Endothelial cell of umbilical vein (primary cell): ENCODE data around the gene SPNS1. TPM values are rescaled to one million over a fixed set of nuclear protein-coding genes. Genes with fewer than 3 reads are reported as not detected.

Source experiments
- BruUV-seq: library from RNA; stranded (reverse); fragments of 400-500 nt; replicated peaks from 2 replicates; lab custom pipeline; 2021; lab: Mats Ljungman, UMichigan
- CTCF ChIA-PET: fragments of 300-600, 350-600 bp; sonication (Branson Sonifier 250); formaldehyde crosslinking; loops from one replicate; lab custom pipeline; 2021; ENCODE audit warnings: antibody characterized with exemption, inconsistent platforms; lab: Charles Lee
- POLR2A ChIA-PET: fragments of 300-600, 350-600 bp; sonication (Branson Sonifier 250); formaldehyde crosslinking; loops from one replicate; lab custom pipeline; 2021; ENCODE audit warnings: antibody characterized with exemption, inconsistent platforms; lab: Charles Lee
- DNase-seq: peaks from one replicate; pipeline ENCODE4 v3.0.0-alpha.2; 2011; ENCODE audit warnings: low read depth, low spot score
- FAIRE-seq: peaks from 2 replicates; lab custom pipeline; 2011; peaks lifted over from hg19 to GRCh38; lab: Jason Lieb, UNC
- H2AFZ ChIP-seq: 2 replicates; pipeline ENCODE4 v1.6.0; 2012; ENCODE audit warnings: low read depth, low read length, control low read depth, inconsistent platforms
- H3K27ac ChIP-seq: 2 replicates; pipeline ENCODE4 v1.5.1; 2011; ENCODE audit warnings: low read depth, mild to moderate bottlenecking, control low read depth, low read length, moderate library complexity; ENCODE audit not compliant: insufficient read depth
- H3K27me3 ChIP-seq, 2 experiments: 2 replicates each; pipeline versions ENCODE4 v1.6.0 to v1.6.1; 2011; ENCODE audit warnings: low read length in 2 of 2, mixed read lengths in 1 of 2; ENCODE audit not compliant: control insufficient read depth in 2 of 2, insufficient read depth in 2 of 2
- H3K36me3 ChIP-seq, 2 experiments: 2 replicates in 1 of 2; 3 replicates in 1 of 2; pipeline ENCODE4 v1.5.1; 2011; ENCODE audit warnings: low read length in 2 of 2, mild to moderate bottlenecking in 1 of 2, moderate library complexity in 1 of 2; ENCODE audit not compliant: control insufficient read depth in 2 of 2, insufficient read depth in 2 of 2; ENCODE audit errors: extremely low read depth in 1 of 2
- H3K4me1 ChIP-seq: 3 replicates; pipeline ENCODE4 v1.5.1; 2011; ENCODE audit warnings: mild to moderate bottlenecking, low read length; ENCODE audit not compliant: control insufficient read depth, insufficient read depth; ENCODE audit errors: extremely low read depth
- H3K4me2 ChIP-seq: 2 replicates; pipeline ENCODE4 v1.6.1; 2011; ENCODE audit warnings: low read length, control low read depth, mixed read lengths; ENCODE audit not compliant: insufficient read depth
- H3K4me3 ChIP-seq, 3 experiments: fragments of 200-600 bp in 1 of 3; sonication (generic), shearing (Covaris generic) in 1 of 3; replicated peaks in 1 of 3; 2 replicates each; pipeline ENCODE4 v1.5.1; 2011 to 2016; ENCODE audit warnings: control low read depth in 3 of 3, low read length in 3 of 3, mild to moderate bottlenecking in 2 of 3, inconsistent platforms in 1 of 3, low read depth in 1 of 3, moderate library complexity in 1 of 3; ENCODE audit not compliant: insufficient read depth in 1 of 3
- H3K79me2 ChIP-seq: 2 replicates; pipeline ENCODE4 v1.6.0; 2012; ENCODE audit warnings: low read length, inconsistent platforms; ENCODE audit not compliant: control insufficient read depth, insufficient read depth
- H3K9ac ChIP-seq: replicated peaks from 2 replicates; pipeline ENCODE3; 2011; ENCODE audit warnings: low read length, control low read depth; ENCODE audit not compliant: insufficient read depth; ENCODE audit errors: extremely low read depth
- H3K9me1 ChIP-seq: replicated peaks from 3 replicates; pipeline ENCODE4 v1.6.0; 2011; ENCODE audit warnings: mild to moderate bottlenecking, low read length; ENCODE audit not compliant: control insufficient read depth, insufficient read depth; ENCODE audit errors: extremely low read depth
- H3K9me3 ChIP-seq: replicated peaks from 2 replicates; pipeline ENCODE4 v1.5.1; 2012; ENCODE audit warnings: low read length, inconsistent platforms; ENCODE audit not compliant: control insufficient read depth, insufficient read depth
- H4K20me1 ChIP-seq: replicated peaks from 2 replicates; pipeline ENCODE3; 2011; ENCODE audit warnings: mild to moderate bottlenecking, low read length; ENCODE audit not compliant: control insufficient read depth, insufficient read depth; ENCODE audit errors: extremely low read depth
- CTCF ChIP-seq, 2 donors: IDR thresholded peaks; 1 replicate in 1 of 2; 2 replicates in 1 of 2; pipeline ENCODE4 v1.5.1; 2011; ENCODE audit warnings: low read length in 2 of 2, mild to moderate bottlenecking in 2 of 2, moderate library complexity in 2 of 2, control low read depth in 1 of 2, inconsistent platforms in 1 of 2, low read depth in 1 of 2; ENCODE audit not compliant: insufficient read depth in 1 of 2; ENCODE audit errors: extremely low read depth in 1 of 2
- GATA2 ChIP-seq: IDR thresholded peaks from 2 replicates; pipeline ENCODE4 v1.7.0; 2011; ENCODE audit warnings: low read depth, mild to moderate bottlenecking, moderate library complexity, mixed read lengths, low read length; ENCODE audit not compliant: insufficient read length, insufficient read depth
- JUN ChIP-seq: IDR thresholded peaks from 2 replicates; pipeline ENCODE4 v1.6.1; 2011; ENCODE audit warnings: borderline replicate concordance, low read depth; ENCODE audit not compliant: insufficient read length, insufficient read depth
- MYC ChIP-seq: IDR thresholded peaks from one replicate; pipeline ENCODE4 v1.6.1; 2011; ENCODE audit warnings: mild to moderate bottlenecking, low read depth, low read length
- POLR2A ChIP-seq: IDR thresholded peaks from 2 replicates; pipeline ENCODE4 v1.6.1; 2012; ENCODE audit warnings: low read depth, mild to moderate bottlenecking, control low read depth, low read length
- POLR2AphosphoS5 ChIP-seq: IDR thresholded peaks from 2 replicates; pipeline ENCODE4 v1.6.1; 2012; ENCODE audit warnings: low read depth, mild to moderate bottlenecking, control low read depth, low read length, moderate library complexity; ENCODE audit not compliant: insufficient read depth
- dilution Hi-C: fragments of 300-500 bp; cut with MboI; formaldehyde crosslinking; loops from one replicate; pipeline ENCODE4 v1.15.0; 2019; ENCODE audit warnings: low sequenced_read_pairs; ENCODE audit not compliant: extremely low pct_ligation_motif_present
- intact Hi-C: fragments of 100-400 bp; cut with micrococcal nuclease; formaldehyde crosslinking; loops from one replicate; pipeline ENCODE4 v1.10.0; 2022
- polyA plus RNA-seq, 4 experiments: library from polyadenylated mRNA; depleted of rRNA in 3 of 4; stranded (reverse) in 3 of 4; unstranded in 1 of 4; fragments of >200 nt; gene quantifications; 2 replicates each; pipeline versions ENCODE4 v1.2.1 to v1.2.3, GENCODE V29; 2011 to 2012; ENCODE audit warnings: missing spikeins in 1 of 4
- total RNA-seq: library from RNA; stranded (reverse); gene quantifications from 2 replicates; pipeline ENCODE4 v1.2.3, GENCODE V29; 2021

The SPNS1 gene
- total and polyA plus RNA-seq, 2 donors (not counting 3 experiments of a cell fraction or from before 2014, with no cell fraction given) = 65.2 to 133 TPM

DNA sequence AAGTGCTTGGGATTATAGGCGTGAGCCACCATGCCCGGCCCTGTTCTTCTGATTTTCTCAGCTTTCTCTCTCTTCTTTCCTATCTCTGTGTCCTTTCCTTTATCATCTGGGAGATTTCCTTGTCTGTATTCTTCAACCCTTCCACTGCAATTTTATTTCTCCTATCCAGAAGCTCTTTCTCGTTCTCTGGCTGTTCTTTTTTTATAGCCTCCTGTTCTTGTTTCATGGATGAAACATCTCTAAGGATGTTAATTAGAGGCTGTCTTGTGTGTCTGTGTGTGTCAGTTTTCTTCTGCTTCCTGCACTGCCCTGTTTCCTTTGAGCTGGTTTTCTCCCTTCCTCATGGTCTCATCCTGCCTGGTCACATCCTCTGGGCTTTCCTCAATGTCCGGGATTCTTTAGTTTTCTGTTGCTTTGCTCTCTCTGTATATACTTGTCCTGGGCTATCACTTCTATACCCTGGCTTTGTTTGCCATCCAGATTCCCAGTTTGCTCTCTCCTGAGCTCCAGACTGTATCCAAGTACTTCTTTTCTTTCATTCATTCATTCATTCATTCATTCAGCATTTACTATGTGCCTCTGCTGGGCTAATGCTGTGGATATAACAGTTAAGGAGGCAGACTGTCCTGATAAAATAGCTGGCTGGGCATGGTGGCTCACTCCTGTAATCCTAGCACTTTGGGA is 12.7 kb downstream of the SPNS1 start:
- dilution Hi-C loops (no loop called here), intact Hi-C loops (no loop called here)
- H3K36me3 ChIP-seq = peaks cover 3 to 19% of the 10 kb centered on the region in 2 experiments
- H3K79me2 ChIP-seq = no peaks in the 10 kb centered on the region
- no peaks in the 10 kb centered on the region for H4K20me1 ChIP-seq
- DNase-seq (no peak), FAIRE-seq (no peak)
- no peaks in the 10 kb centered on the region for H3K27me3 ChIP-seq
- H3K27ac ChIP-seq = no peak overlapping the region
- POLR2A ChIA-PET = no interaction called here
- H3K9me3 ChIP-seq = no peaks in the 10 kb centered on the region
- no peak overlapping the region for H3K9ac ChIP-seq
- no peak overlapping the region for H2AFZ ChIP-seq
- no peak overlapping the region for H3K4me3 ChIP-seq
- CTCF ChIA-PET = interaction anchor here (1.3 kb wide), 1 partner anchor 14 kb away, joined by 5 read pairs; no protein-coding TSS in a partner anchor
- BruUV-seq = no TSS peak
- no peak overlapping the region for H3K4me2 ChIP-seq
- no peaks in the 10 kb centered on the region for H3K9me1 ChIP-seq
- no peaks in the 10 kb centered on the region for H3K4me1 ChIP-seq
- TF ChIP-seq MYC = no peak
- TF ChIP-seq POLR2AphosphoS5 = no peak
- TF ChIP-seq POLR2A = no peak
- no peak for TF ChIP-seq CTCF (IDR thresholded peaks at IDR 0.05; ENCODE audit: extremely low read depth in 1 of 2, insufficient read depth in 1 of 2, low read depth in 1 of 2, low read length in 2 of 2)
- no peak for TF ChIP-seq JUN
- TF ChIP-seq GATA2 = no peak
